Measurements from ENCODE around the gene COX17.

Gene COX17

GRCh38 chr3:119645813-119646212 lies 31.4 kb downstream of the COX17 start:
- no peak for DNase-seq (ENCODE audit: low read depth in 1 of 2, low spot score in 1 of 2)

DNA sequence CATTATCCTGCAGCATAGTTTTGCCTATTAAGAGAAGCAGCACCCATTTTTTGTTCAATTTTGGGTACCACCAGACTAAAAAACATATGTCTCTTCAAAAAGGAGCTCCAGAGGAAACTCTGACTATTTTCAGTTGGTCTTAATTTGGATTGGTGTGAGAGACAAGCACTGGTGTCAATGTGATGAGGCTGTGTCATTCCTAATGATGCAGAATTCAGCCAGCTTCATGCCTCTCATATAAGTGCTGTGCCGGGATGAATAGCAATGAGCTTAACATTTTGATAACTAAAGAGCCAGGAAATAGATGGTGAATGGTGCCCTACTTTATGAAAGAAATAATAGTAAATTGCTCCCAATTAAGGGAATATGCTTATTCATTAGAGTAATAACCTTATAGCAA lies 32.7 kb downstream of the COX17 start:
- DNase-seq (ENCODE audit: low read depth in 1 of 2, low spot score in 1 of 2), result no peak

- no peak for DNase-seq (ENCODE audit: low read depth in 1 of 2, low spot score in 1 of 2)
These were observed 33.7 kb downstream of the COX17 start for GRCh38 chr3:119643528-119643927.

- DNase-seq (ENCODE audit: low read depth in 1 of 2, low spot score in 1 of 2), result no peak
These were observed 34.3 kb downstream of the COX17 start for GRCh38 chr3:119642746-119643473.

DNA sequence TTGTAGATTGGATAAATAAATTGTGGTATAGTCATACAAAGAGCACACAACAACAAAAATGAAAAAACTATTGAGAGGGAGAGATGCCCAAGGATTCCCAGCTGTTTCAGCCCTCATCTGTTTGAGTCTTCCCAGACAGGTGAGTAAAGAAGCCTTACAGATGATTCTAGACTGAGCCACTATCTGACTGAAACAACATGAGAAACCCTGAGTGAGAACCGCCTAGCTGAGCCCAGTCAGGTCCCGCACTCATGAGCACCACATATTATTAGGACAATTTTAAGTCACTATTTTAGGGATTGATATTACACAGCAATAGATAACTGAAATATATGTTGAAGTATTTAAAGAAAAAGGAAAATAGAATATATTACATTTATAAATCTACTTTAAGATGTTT lies 35.8 kb downstream of the COX17 start:
- no peak for DNase-seq (ENCODE audit: low read depth in 1 of 2, low spot score in 1 of 2)

GRCh38 chr3:119639494-119640350 lies 37.5 kb downstream of the COX17 start:
- no peak for DNase-seq (ENCODE audit: low read depth in 1 of 2, low spot score in 1 of 2)

DNA sequence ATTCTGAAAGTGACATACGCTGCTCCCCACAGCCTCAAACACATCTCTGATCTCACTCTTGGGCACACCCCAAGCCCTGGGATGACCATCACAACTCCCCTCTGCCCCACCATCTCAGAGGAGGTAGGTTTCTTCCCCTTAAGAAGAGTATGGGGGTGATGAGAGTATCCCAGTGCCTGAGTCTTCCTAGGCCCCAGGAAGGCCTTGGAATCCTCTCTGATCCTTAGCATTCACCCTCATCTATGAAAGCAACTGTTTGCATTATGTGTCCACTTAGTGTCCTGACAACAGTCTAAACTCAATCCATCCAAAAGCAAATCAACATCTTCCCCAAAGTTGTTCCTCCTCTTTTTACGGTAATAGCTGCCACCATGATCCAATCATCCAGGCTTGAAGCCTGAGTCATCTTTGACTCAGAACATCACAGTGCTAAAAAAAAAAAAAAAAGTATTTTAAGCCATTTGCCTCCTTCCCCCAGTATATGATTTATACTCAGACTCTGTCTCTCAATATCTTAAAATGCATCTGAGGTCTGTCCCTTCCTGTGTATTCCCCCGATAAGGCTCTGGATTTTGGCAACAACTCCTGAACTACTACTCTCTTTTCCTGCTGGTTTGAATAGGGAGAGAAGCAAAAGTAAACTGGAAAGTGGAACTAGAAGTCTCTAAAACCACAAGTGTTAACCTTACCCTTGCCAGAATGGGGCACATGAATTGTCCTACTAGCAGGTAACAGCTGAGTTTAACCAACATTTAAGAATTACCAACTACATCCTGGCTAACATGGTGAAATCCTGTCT lies 39.3 kb downstream of the COX17 start:
- no peak for DNase-seq (ENCODE audit: low read depth in 1 of 2, low spot score in 1 of 2)

GRCh38 chr3:119636891-119637611 lies 40.2 kb downstream of the COX17 start:
- DNase-seq (ENCODE audit: low read depth in 1 of 2, low spot score in 1 of 2), result no peak

DNA sequence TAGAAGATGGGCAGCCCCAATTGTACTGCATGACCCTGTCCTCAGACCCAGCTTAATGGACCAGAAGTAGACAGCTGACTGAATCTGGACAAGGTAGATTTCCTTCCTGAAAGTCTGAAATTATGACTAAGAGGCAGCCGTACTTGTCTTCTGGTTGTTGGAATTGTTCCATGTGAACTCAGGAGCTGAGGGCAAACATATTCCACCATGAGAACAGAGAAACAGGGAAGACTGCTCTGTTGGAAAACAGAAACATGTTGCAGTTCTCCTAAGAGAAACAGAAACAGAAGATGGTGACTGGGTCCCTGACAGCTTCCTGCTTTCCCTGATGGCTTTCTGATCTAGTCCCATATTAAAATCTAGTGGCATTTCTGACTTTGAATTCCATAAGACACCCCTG lies 41.0 kb downstream of the COX17 start:
- no peak for DNase-seq (ENCODE audit: low read depth in 1 of 2, low spot score in 1 of 2)

- no peak for DNase-seq (ENCODE audit: low read depth in 1 of 2, low spot score in 1 of 2)
These were observed 41.5 kb downstream of the COX17 start for GRCh38 chr3:119635719-119636118.

DNA sequence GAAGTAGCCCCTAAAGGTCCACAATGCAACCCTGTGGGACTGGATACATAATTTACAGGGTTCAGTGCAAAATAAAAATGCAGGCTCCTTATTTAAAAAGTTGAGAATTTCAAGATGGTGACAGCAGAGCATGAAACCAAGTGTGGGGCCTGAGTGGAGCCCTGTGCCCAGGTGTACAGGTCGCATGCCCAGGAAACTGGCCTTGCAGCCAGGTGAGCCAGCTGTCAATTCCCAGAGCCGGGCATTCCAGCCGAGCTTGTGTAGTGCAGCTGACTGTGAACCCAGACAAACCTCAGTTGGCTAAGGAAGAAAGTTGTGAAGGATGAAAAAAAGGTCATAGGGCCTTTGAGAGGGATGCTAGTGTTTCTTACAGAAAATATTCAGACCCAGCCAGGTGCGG lies 44.4 kb downstream of the COX17 start:
- no peak for DNase-seq (ENCODE audit: low read depth in 1 of 2, low spot score in 1 of 2)

GRCh38 chr3:119632216-119632615 lies 45.0 kb downstream of the COX17 start:
- DNase-seq (ENCODE audit: low read depth in 1 of 2, low spot score in 1 of 2), result no peak

GRCh38 chr3:119631516-119631915 lies 45.7 kb downstream of the COX17 start:
- DNase-seq (ENCODE audit: low read depth in 1 of 2, low spot score in 1 of 2), result no peak

DNA sequence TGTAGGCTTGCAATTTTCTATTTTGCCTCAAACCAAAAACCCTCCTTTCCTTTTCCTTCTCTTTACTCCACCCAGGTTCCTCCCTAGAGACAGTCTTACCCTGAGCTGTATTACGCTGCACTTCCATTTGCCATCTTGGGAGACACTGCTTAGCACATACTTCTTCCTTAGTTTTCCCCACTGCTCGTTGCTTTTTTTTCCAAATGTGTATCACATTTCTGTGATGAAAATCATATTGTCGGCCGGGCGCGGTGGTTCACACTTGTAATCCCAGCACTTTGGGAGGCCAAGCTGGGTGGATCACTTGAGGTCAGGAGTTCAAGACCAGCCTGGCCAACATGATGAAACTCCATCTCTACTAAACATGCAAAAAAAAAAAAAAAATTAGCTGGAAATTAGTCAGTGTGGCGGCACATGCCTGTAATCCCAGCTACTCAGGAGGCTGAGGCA lies 46.3 kb downstream of the COX17 start:
- no peak for DNase-seq (ENCODE audit: low read depth in 1 of 2, low spot score in 1 of 2)

- DNase-seq (ENCODE audit: low read depth in 1 of 2, low spot score in 1 of 2), result no peak
These were observed 46.9 kb downstream of the COX17 start for GRCh38 chr3:119630128-119630879.

GRCh38 chr3:119628816-119629445 lies 48.3 kb downstream of the COX17 start:
- no peak for DNase-seq (ENCODE audit: low read depth in 1 of 2, low spot score in 1 of 2)

DNA sequence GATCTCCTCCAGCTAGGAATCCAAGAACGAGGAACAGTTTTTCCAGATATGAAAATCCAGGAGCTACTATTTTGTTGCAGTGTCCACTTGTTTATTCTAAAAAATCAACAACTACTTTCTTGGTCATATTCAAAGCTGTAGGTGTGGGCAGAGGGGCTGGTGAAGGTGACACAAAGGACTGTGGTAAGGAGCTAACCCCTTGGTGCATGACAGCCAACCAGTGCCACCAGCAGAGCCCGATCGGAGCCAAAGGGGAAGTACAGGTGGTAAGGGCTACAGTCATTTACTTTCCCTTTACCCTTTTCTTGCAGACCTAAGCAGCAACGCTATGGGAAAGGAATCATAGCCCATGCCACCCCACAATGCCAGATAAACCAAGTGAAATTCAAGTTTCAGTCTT lies 48.8 kb downstream of the COX17 start:
- DNase-seq (ENCODE audit: low read depth in 1 of 2, low spot score in 1 of 2), result no peak

DNA sequence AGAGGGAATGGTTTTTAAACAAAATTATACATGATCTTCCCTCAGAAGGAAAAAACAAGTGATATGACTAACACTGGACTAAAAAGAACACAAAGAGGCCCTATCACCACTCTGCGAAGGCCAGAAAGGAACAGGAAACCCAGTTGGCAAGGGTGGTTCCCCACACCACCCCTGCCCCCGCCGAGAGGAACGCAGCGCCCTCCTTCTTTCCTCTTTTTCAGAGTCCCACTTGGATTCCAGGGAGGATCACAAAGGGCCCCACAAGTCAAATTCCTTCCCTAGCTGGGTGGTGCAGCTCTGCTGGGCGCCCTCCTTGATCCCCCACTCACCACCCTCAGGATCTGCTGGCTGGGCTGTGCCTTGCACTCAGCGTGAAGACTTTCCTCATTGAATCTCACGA lies 49.7 kb downstream of the COX17 start:
- no peak for DNase-seq (ENCODE audit: low read depth in 1 of 2, low spot score in 1 of 2)

GRCh38 chr3:119626196-119626595 lies 51.0 kb downstream of the COX17 start:
- DNase-seq (ENCODE audit: low read depth in 1 of 2, low spot score in 1 of 2), result no peak

Data from activated CD4-positive, alpha-beta T cell treated with anti-CD3 and anti-CD28 coated beads, Interleukin-2, amount 50 U/mL, for 24 hours (primary cell).